A673 (cell line): ENCODE data around the gene IDE.

ENCODE experiments used
- CTCF ChIP-seq: fragments of 300-800, 200-600 bp; sonication (generic); conservative IDR thresholded peaks from 2 replicates; pipeline ENCODE4 v1.5.1; 2017; ENCODE audit warnings: low read depth, mild to moderate bottlenecking, antibody characterized with exemption, low read length, moderate library complexity, mixed read lengths
- EZH2 ChIP-seq: fragments of 200-600 bp; sonication (generic); IDR thresholded peaks from 2 replicates; pipeline ENCODE4 v1.6.1; 2017; ENCODE audit warnings: borderline replicate concordance, low read depth, mild to moderate bottlenecking, mixed read lengths, antibody characterized with exemption, low read length; ENCODE audit not compliant: poor library complexity, severe bottlenecking

DNA sequence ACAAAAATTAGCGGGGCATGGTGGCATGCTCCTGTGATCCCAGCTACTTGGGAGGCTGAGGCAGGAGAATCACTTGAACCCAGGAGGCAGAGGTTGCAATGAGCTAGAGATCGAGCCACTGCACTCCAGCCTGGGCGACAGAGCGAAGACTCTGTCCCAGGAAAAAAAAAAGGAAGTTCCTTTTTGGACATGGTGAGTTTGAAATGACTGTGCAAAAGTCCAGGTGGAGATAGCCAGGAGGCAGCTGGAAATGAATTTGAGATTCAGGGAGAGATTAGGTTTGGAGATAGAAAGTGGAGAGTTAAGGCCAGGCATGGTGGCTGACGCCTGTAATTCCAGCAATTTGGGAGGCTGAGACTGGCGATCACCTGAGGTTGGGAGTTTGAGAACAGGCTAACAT lies 143.8 kb downstream of the IDE start:
- TF ChIP-seq CTCF: no peak
- TF ChIP-seq EZH2: no peak
